EH (cell line): Measurements from ENCODE around the gene NXPE3.
A peak's percentile ranks its signal among the peaks of the same experiment; 100 is the strongest.

Source experiments
- DNase-seq: peaks from one replicate; pipeline ENCODE4 v3.0.0-alpha.2; 2015; ENCODE audit warnings: low read depth

The NXPE3 gene

GRCh38 chr3:101803173-101803782, 24.3 kb downstream of the NXPE3 start:
- DNase-seq, result peak; percentile 78

- no peak for DNase-seq
These were observed 24.9 kb downstream of the NXPE3 start for GRCh38 chr3:101803939-101804338.

GRCh38 chr3:101806491-101806890, 27.5 kb downstream of the NXPE3 start:
- peak; percentile 32 for DNase-seq

- no peak for DNase-seq
These were observed 28.9 kb downstream of the NXPE3 start for GRCh38 chr3:101807888-101808287.

- DNase-seq, result peak; percentile 69
These were observed 30.4 kb downstream of the NXPE3 start for GRCh38 chr3:101809178-101810021.

- no peak for DNase-seq
These were observed 31.0 kb downstream of the NXPE3 start for GRCh38 chr3:101810022-101810418.

- no peak for DNase-seq
These were observed 32.9 kb downstream of the NXPE3 start for GRCh38 chr3:101811875-101812274.

GRCh38 chr3:101812895-101813294, 33.9 kb downstream of the NXPE3 start:
- no peak for DNase-seq

- peak; percentile 57 for DNase-seq
These were observed 34.9 kb downstream of the NXPE3 start for GRCh38 chr3:101813817-101814440.

GRCh38 chr3:101814835-101815234, 35.8 kb downstream of the NXPE3 start:
- no peak for DNase-seq

GRCh38 chr3:101816215-101817149, 37.5 kb downstream of the NXPE3 start:
- peak; percentile 74 for DNase-seq

- no peak for DNase-seq
These were observed 39.0 kb downstream of the NXPE3 start for GRCh38 chr3:101817992-101818391.

- no peak for DNase-seq
These were observed 40.7 kb downstream of the NXPE3 start for GRCh38 chr3:101819649-101820206.

GRCh38 chr3:101821503-101821902, 42.5 kb downstream of the NXPE3 start:
- DNase-seq, result no peak

GRCh38 chr3:101823525-101823924, 44.5 kb downstream of the NXPE3 start:
- DNase-seq, result peak; percentile 23

GRCh38 chr3:101824702-101825101, 45.7 kb downstream of the NXPE3 start:
- DNase-seq, result peak; percentile 61

- DNase-seq, result peak; percentile 19
These were observed 47.0 kb downstream of the NXPE3 start for GRCh38 chr3:101825904-101826445.

GRCh38 chr3:101827211-101828174, 48.5 kb downstream of the NXPE3 start:
- DNase-seq, result peak; percentile 84

GRCh38 chr3:101828276-101828675, 49.3 kb downstream of the NXPE3 start:
- peak; percentile 25 for DNase-seq
